ENCODE measurements around the gene ZNF428.
"Not testable (repeated sequence)": the region's sequence is repeated elsewhere in the genome, so short reads cannot be mapped to it uniquely, and the experiment has no call there.

ZNF428 gene

DNA sequence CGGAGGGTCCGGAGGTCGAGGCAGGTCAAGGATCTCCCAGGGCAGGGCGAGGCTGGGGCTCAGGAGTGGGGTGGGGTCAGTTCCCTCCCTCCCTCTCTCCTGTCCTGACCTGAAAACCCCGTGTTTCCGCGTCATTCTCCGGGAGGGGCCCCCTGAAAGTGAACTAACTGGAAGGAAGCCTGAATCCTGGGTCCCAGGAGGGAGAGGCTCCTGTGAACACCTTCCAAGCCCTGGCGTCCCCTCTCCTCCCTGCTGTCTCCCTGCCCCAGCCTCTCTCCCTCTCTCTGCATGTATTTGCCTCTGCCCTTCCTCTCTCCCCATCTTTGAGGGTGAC, 21.0 kb upstream of the ZNF428 start:
- in situ Hi-C loops (cut with MboI; ENCODE audit: low sequenced_read_pairs): no loop called here

DNA sequence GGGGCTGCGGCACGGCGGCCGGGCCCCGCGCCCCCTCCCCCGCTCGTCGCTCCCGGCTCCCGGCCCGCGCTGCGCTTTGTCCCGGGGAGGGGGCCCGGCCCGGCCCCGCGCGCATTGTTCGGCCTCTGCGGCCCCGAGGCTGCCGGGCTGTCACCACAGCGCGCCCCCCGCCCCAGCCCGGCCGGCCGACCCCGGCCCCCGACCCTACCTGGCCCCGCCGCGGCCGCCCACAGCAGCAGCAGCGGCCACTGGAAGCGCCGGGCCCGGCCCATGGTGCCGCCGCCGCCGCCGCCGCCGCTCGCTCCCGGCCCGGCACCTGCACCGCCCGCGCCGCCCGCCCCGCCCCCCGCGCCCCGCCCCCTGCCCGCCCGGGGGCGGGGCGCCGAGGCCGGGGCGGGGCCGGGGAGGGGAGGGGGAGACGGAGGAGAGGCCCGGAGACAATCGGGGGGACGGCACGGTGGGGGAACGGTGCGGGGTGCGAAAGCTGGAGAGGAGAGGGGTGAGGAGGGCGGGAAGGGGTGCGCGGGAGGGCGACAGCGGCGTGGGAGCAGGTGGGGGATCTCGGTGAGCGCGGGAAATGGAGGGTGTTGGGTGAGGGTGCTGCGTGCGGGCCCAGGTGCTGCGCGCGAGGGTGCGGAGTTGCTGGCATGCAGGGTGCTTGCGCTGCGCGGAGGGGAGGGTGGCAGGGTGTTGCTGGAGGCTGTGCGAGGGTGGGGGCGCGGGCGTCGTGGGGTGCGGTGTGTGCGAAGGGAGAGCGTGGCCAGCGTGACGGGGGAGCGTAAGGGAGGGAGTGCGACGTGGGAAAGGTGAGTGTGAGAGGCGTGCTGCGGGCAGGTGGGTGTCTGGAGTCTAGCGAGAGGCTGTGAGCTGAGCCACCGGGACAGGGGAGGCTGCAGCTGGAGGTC, 20.3 kb upstream of the ZNF428 start, which contains the start of gene CADM4:
CADM4 (minus strand) TSS at position 332 of the 905 bp plus-strand sequence; CDS start at position 272, 60 bp downstream.
- in situ Hi-C loops (cut with MboI; ENCODE audit: low sequenced_read_pairs): no loop called here

- in situ Hi-C loops (cut with MboI; ENCODE audit: low sequenced_read_pairs): no loop called here
Observed at GRCh38 chr19:43638995-43639518, 19.6 kb upstream of the ZNF428 start.

GRCh38 chr19:43638214-43638994, 19.0 kb upstream of the ZNF428 start:
- in situ Hi-C loops (cut with MboI; ENCODE audit: low sequenced_read_pairs): no loop called here

- in situ Hi-C loops (cut with MboI; ENCODE audit: low sequenced_read_pairs): no loop called here
Observed at GRCh38 chr19:43636121-43636683, 16.8 kb upstream of the ZNF428 start.

GRCh38 chr19:43635561-43635940, 16.1 kb upstream of the ZNF428 start:
- in situ Hi-C loops (cut with MboI; ENCODE audit: low sequenced_read_pairs): not testable (repeated sequence)

- in situ Hi-C loops (cut with MboI; ENCODE audit: low sequenced_read_pairs): no loop called here
Observed at GRCh38 chr19:43634872-43635560, 15.6 kb upstream of the ZNF428 start.

DNA sequence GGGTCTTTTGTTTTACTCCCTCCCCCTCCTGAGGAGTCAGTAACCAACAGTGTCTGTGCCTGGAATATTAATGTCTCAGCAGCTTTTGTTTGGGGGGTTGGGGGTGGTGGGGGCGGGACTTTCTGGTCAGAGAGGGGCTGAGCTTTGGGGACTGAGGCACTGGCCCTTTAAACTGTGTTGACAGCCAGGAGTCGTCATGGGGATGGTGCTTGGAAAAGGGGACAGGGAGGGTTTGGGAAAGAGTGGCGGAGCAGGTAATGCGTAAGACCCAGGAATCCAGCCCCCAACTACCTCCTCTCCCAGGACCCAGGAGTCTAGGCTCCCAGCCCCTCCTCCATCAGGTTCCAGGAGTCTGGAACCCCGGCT, 15.1 kb upstream of the ZNF428 start:
- in situ Hi-C loops (cut with MboI; ENCODE audit: low sequenced_read_pairs): no loop called here

DNA sequence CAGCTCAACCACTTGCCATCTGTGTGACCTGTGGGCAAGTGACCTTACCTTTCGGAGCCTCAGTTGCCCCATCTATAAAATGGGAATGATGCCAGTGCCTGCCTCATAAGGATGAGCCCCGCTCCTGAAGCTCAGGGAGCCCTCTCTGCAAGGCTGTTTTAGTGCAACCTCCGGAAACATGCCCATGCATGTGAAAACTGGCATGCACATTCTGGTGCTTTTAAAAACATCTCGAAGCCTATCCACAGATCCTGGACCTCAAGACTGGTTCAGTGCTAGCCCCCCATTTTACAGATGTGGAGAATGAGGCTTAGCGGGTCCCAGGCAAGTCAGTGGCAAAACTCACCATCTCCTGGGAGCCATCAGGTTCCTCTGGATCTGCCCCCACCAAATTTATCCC, 14.6 kb upstream of the ZNF428 start:
- in situ Hi-C loops (cut with MboI; ENCODE audit: low sequenced_read_pairs): no loop called here

- in situ Hi-C loops (cut with MboI; ENCODE audit: low sequenced_read_pairs): no loop called here
Observed at GRCh38 chr19:43633520-43633919, 14.1 kb upstream of the ZNF428 start.

DNA sequence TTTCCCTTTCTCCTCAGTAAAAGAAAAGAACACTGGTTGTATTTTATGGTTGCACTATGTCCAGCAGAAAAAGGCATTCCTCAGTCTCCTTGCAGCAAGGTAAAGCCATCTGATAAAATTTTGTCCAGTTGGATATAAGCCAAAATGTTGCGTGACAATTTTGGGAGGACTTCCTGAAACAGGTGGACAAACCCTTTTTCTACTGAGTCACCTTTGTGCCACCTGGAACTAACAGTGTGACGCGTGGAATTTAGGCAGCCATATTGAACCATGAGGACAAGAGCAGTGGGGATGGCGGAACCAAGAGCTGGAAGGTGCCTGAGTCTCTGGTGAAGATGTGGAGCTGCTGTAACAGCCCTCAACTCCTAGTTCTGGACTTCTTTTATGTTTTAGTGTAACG, 12.1 kb upstream of the ZNF428 start:
- in situ Hi-C loops (cut with MboI; ENCODE audit: low sequenced_read_pairs): no loop called here

GRCh38 chr19:43628646-43629326, 9.4 kb upstream of the ZNF428 start:
- in situ Hi-C loops (cut with MboI; ENCODE audit: low sequenced_read_pairs): no loop called here

GRCh38 chr19:43626838-43627237, 7.4 kb upstream of the ZNF428 start:
- in situ Hi-C loops (cut with MboI; ENCODE audit: low sequenced_read_pairs): no loop called here

- in situ Hi-C loops (cut with MboI; ENCODE audit: low sequenced_read_pairs): no loop called here
Observed at GRCh38 chr19:43625918-43626579, 6.6 kb upstream of the ZNF428 start.

DNA sequence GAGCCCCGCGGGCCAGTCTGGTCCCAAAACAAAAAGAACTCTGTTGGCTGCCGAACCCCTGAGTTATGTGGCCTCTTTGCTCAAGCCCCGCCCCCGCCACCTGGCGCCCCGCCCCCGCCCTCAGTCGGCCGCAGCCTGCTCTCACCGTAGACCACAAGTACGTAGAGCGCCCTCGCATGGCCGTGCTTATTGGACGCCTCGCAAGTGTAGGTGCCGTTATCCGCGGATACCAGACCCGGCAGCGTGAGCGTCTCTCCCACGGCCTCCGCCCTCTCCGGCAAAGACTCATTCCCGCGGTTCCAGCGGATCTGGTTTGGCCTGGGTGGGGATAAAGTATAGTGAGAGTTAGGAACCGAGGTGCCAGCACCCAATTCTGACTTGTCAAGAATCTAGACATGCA, 5.5 kb upstream of the ZNF428 start:
- in situ Hi-C loops (cut with MboI; ENCODE audit: low sequenced_read_pairs): no loop called here

DNA sequence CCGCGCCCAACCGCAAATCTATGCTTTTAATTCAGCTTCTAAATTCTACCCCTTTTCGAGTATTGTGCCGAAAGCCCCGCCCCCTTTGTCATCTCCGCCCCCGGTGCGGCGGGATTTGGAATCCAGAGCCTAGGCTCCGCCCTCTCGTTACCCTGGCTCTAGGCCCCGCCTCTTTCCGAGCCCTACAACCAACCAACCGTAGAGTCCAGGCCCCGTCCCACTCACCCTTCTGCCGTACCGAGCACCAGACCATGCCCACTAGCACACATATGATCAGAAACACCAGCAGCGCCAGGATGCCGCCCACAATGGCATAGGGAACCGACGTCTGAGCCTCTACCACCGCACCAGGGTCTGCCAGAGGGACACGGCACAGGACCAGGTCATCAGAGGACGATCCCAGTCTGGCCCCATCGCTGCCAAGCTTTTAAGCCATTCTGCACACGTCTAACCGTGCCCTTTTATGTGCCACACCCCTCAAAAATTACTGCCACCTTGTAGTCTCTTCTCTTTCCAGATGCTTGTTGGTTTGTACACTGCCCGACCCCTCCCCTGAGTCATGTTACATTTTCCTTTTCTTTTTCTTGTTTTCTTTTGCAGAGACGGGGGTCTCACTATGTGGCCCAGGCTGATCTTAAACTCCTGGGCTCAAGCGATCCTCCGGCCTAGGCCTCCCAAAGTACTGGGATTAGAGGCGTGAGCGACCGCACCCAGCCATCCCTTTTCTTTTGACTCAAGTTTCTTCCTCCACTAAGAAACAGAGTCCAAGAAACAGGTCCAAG, 4.7 kb upstream of the ZNF428 start:
- in situ Hi-C loops (cut with MboI; ENCODE audit: low sequenced_read_pairs): no loop called here

DNA sequence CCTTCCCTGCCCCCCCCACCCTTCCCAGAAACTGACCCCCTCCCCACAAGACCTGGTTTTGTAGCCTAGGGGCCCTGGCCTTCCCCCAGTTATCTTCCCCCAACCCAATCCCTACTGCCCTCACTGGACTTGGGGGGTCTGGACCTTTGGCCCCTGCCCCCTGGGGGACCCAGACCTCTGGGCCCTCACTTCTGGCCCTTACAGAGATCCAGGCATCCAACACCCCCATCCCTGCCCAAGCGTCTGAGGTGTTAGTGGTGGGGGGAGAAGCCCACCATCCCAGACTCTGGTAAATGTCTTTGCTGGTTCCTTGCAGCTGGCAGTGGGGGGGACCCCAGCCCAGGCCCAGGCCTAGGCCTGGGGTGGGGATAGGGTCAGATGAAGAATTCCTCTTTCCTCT, 3.5 kb upstream of the ZNF428 start:
- in situ Hi-C loops (cut with MboI; ENCODE audit: low sequenced_read_pairs): no loop called here

DNA sequence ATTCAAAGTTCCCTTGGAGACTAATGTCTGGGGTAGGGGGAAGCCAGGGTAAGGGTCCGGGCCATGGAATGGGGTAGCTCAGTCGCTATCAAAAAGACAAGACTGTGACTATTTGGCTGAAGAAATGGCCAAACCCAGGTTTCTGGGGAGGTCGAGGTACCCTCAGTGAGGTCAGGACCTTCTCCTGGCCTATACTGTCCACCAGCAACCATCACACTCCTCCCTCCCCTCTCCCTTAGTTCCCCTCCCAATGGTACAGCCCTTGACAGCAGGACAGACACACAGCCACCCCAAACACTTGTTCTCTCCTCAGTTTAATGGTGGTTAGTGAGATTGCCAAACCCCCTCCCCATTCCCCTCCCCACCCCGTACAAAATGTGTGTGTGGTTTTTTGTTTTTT, 2.6 kb upstream of the ZNF428 start:
- in situ Hi-C loops (cut with MboI; ENCODE audit: low sequenced_read_pairs): no loop called here

Data from HL-60/S4 (cell line).